ENCODE data around the gene ZNF382. TPM values are rescaled to one million over a fixed set of nuclear protein-coding genes. Genes with fewer than 3 reads are reported as not detected.

Gene ZNF382
- 6.8 and 9.6 TPM in 2 replicates for total RNA-seq

GRCh38 chr19:36605101-36605876, at the start of gene ZNF382:
ZNF382 (plus strand) TSS chr19:36605313; CDS start chr19:36609915, 4,602 bp downstream.

GRCh38 chr19:36573020-36573894, 31.9 kb upstream of the ZNF382 start, which contains the start of gene ZNF529:
ZNF529 (minus strand) TSS chr19:36573292; CDS start chr19:36572346, 946 bp downstream.

Other genes with a start within 250 kb of the ZNF382 start
- 2.3 and 4.7 TPM in 2 replicates for gene ZFP14, start 226.1 kb upstream of the ZNF382 start, total RNA-seq
- 6.4 and 10.1 TPM in 2 replicates for gene ZFP82, start 186.7 kb upstream of the ZNF382 start, total RNA-seq
- gene ZNF566, start 115.8 kb upstream of the ZNF382 start, total RNA-seq, result 6.4 and 8.6 TPM in 2 replicates
- gene ZNF260, start 77.0 kb upstream of the ZNF382 start, total RNA-seq, result 9.2 and 21.6 TPM in 2 replicates
- gene ZNF529, start 32.0 kb upstream of the ZNF382 start, total RNA-seq, result 8.5 and 11.2 TPM in 2 replicates
- gene ZNF461, start 61.5 kb downstream of the ZNF382 start, total RNA-seq, result 8.7 and 10.9 TPM in 2 replicates
- gene ZNF567, start 82.3 kb downstream of the ZNF382 start, total RNA-seq, result 4.0 and 7.9 TPM in 2 replicates
- 2.9 and 3.1 TPM in 2 replicates for gene ZNF850, start 167.5 kb downstream of the ZNF382 start, total RNA-seq
- gene ZNF790, start 233.1 kb downstream of the ZNF382 start, total RNA-seq, result 5.0 and 7.2 TPM in 2 replicates
- 2.3 and 2.4 TPM in 2 replicates for gene ZNF345, start 245.6 kb downstream of the ZNF382 start, total RNA-seq